ENCODE data around the gene HK2.

DNA sequence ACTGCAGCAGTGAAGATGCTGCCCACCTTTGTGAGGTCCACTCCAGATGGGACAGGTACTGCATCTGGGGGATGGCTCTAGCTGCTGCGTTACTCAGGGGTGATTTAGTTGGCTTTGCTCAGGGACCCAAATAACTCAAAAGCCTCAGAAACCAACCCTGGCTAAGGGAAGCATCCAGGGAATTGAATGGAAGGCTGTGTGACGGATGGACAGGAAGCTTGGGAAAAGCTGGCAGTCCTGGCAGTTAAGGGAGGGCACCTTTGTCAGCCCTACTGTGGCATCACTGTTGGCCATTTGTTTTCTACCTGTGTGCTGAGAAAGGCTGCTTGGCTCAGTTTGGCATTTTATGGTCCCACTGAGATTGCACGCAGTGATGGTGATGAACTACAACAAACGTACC lies 20.5 kb downstream of the HK2 start:
- TF ChIP-seq POLR2A (IDR thresholded peaks at IDR 0.05) (no peak), POLR2AphosphoS5 (IDR thresholded peaks at IDR 0.05) (no peak)
